SJSA1 (cell line): ENCODE measurements around the gene BMPER. TPM values are rescaled to one million over a fixed set of nuclear protein-coding genes. Genes with fewer than 3 reads are reported as not detected.

Source experiments
- DNase-seq, 2 experiments: peaks; one replicate each; pipeline ENCODE4 v3.0.0-alpha.2; 2015 to 2020; ENCODE audit warnings: low spot score in 2 of 2, low read depth in 1 of 2
- H3K27ac ChIP-seq: fragments of 250-450 bp; sonication (Bioruptor Pico); 2 replicates; pipeline ENCODE4 v1.5.1; 2020; ENCODE audit warnings: mild to moderate bottlenecking, moderate library complexity
- H3K27me3 ChIP-seq: fragments of 250-450 bp; sonication (Bioruptor Pico); replicated peaks from 2 replicates; pipeline ENCODE4 v1.5.1; 2020; ENCODE audit warnings: mild to moderate bottlenecking, moderate library complexity
- H3K36me3 ChIP-seq: fragments of 250-450 bp; sonication (Bioruptor Pico); 2 replicates; pipeline ENCODE4 v1.5.1; 2020; ENCODE audit warnings: mild to moderate bottlenecking
- H3K4me1 ChIP-seq: fragments of 250-450 bp; sonication (Bioruptor Pico); replicated peaks from 2 replicates; pipeline ENCODE4 v1.6.1; 2021; ENCODE audit warnings: mild to moderate bottlenecking
- H3K4me3 ChIP-seq: fragments of 250-450 bp; sonication (Bioruptor Pico); 2 replicates; pipeline ENCODE4 v1.5.1; 2020; ENCODE audit warnings: mild to moderate bottlenecking
- H3K9me3 ChIP-seq: fragments of 250-450 bp; sonication (Bioruptor Pico); replicated peaks from 2 replicates; pipeline ENCODE4 v1.5.1; 2020; ENCODE audit warnings: mild to moderate bottlenecking
- total RNA-seq: library from RNA; depleted of rRNA; stranded (reverse); fragments of >200 nt; shearing (Covaris generic); gene quantifications from 2 replicates; pipeline ENCODE4 v1.2.3, GENCODE V29; 2014

Gene BMPER
- total RNA-seq, 1 experiment from 2014 or later: 2.8 TPM

- no peaks in the 10 kb centered on the region for H3K9me3 ChIP-seq
- DNase-seq: no peak
- H3K27me3 ChIP-seq: no peaks in the 10 kb centered on the region
- no peak overlapping the region for H3K27ac ChIP-seq
- H3K4me3 ChIP-seq: no peak overlapping the region
- no peaks in the 10 kb centered on the region for H3K4me1 ChIP-seq
- H3K36me3 ChIP-seq: no peaks in the 10 kb centered on the region
Measured at GRCh38 chr7:33941418-33941817, 36.1 kb downstream of the BMPER start.

GRCh38 chr7:33946094-33946699 lies 40.9 kb downstream of the BMPER start:
- DNase-seq: no peak
- Histone ChIP-seq H3K9me3 (no peaks in the 10 kb centered on the region), H3K36me3 (no peaks in the 10 kb centered on the region), H3K4me1 (no peaks in the 10 kb centered on the region), H3K27ac (no peak overlapping the region), H3K27me3 (no peaks in the 10 kb centered on the region), H3K4me3 (no peak overlapping the region)

DNA sequence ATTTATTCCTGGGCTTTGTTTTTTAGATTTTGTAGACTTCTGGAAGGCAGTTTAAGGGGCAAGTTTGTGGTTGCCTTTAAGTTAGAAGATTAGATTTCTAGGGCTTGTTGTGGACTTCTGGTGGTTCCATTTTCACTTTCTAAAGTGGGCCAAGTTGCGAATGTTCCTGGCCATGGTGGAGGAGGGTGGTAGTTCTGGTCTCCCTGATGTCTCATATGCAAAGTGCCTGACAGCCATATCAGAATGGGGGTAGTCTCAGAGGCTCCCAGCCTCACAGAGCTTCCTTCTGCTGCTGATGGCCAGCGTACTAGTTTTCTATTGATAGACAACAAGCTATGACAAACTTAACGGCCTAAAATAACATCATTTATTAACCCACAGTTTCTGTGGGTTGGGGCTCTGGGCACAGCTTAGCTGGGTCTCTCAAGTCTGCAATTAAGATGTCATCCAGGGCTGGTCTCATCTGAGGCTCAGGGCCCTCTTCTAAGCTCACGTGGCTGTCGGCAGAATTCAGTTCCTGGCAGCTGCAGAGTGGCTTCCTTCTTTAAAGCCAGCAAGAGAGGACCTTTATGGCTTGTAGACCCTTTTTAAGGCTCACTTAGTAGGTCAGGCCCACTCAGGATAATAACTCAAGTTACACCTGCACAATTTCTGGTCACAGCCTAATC lies 44.8 kb downstream of the BMPER start:
- no peaks in the 10 kb centered on the region for H3K9me3 ChIP-seq
- no peaks in the 10 kb centered on the region for H3K27me3 ChIP-seq
- H3K4me3 ChIP-seq: no peak overlapping the region
- 0 out of 2 replicates have a peak, but pooled peaks cover 3% of the 10 kb centered on the region for H3K4me1 ChIP-seq
- no peak for DNase-seq
- no peaks in the 10 kb centered on the region for H3K36me3 ChIP-seq
- no peak overlapping the region for H3K27ac ChIP-seq

DNA sequence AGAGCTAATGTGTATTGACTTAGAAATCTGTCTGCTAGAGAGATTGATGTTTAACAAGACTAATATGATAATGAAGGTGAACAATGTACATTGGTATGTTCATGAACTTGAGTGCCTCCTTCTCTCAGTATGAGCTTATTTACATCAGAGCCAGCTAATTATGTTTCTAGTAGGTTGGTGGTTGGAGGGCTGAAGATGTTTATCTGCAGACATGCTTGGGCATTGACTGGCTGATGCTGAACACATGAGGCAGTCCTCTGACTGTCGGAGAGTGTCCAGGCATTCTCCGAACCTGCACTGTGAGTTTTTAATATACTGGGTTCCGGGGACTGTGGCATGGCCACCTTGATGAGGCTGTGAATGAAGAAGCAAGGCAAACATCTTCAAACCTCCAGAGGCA lies 47.5 kb downstream of the BMPER start:
- Histone ChIP-seq H3K4me3 (no peak overlapping the region), H3K4me1 (0 out of 2 replicates have a peak, but pooled peaks cover 3% of the 10 kb centered on the region), H3K27me3 (no peaks in the 10 kb centered on the region), H3K9me3 (no peaks in the 10 kb centered on the region), H3K27ac (no peak overlapping the region), H3K36me3 (no peaks in the 10 kb centered on the region)
- peak in 1 of 2 experiments; percentile 8 for DNase-seq

- H3K27ac ChIP-seq: no peak overlapping the region
- DNase-seq: no peak
- H3K36me3 ChIP-seq: no peaks in the 10 kb centered on the region
- no peaks in the 10 kb centered on the region for H3K27me3 ChIP-seq
- no peaks in the 10 kb centered on the region for H3K9me3 ChIP-seq
- H3K4me3 ChIP-seq: no peak overlapping the region
- no peaks in the 10 kb centered on the region for H3K4me1 ChIP-seq
Measured at GRCh38 chr7:33958104-33958503, 52.8 kb downstream of the BMPER start.

DNA sequence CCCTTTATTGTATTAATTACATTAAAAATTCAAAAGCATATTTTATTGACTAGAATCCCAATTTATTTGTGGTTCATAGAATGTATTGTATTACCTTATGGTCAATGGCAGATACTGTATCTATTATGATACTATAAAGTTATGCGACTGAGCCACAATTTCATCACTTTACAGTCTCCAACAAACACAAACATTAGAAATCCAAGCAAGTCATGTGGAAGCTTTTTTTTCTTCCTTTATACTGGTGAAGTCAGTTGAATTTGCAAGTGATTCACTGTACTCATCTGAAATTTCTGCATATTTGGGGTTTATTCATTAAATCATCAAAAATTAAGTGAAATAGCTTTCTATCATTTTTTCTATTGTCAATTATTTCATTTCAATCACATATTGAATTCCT lies 54.3 kb downstream of the BMPER start:
- Histone ChIP-seq H3K36me3 (no peaks in the 10 kb centered on the region), H3K4me1 (no peaks in the 10 kb centered on the region), H3K27ac (no peak overlapping the region), H3K4me3 (no peak overlapping the region), H3K9me3 (no peaks in the 10 kb centered on the region), H3K27me3 (no peaks in the 10 kb centered on the region)
- no peak for DNase-seq

GRCh38 chr7:33961948-33962347 lies 56.6 kb downstream of the BMPER start:
- H3K27me3 ChIP-seq: no peaks in the 10 kb centered on the region
- H3K27ac ChIP-seq: no peak overlapping the region
- no peaks in the 10 kb centered on the region for H3K9me3 ChIP-seq
- no peak overlapping the region for H3K4me3 ChIP-seq
- no peaks in the 10 kb centered on the region for H3K36me3 ChIP-seq
- DNase-seq: no peak
- H3K4me1 ChIP-seq: no peaks in the 10 kb centered on the region

GRCh38 chr7:33964417-33965182 lies 59.3 kb downstream of the BMPER start:
- Histone ChIP-seq H3K27me3 (no peaks in the 10 kb centered on the region), H3K36me3 (no peaks in the 10 kb centered on the region), H3K4me1 (no peaks in the 10 kb centered on the region), H3K9me3 (no peaks in the 10 kb centered on the region), H3K4me3 (no peak overlapping the region), H3K27ac (no peak overlapping the region)
- no peak for DNase-seq

DNA sequence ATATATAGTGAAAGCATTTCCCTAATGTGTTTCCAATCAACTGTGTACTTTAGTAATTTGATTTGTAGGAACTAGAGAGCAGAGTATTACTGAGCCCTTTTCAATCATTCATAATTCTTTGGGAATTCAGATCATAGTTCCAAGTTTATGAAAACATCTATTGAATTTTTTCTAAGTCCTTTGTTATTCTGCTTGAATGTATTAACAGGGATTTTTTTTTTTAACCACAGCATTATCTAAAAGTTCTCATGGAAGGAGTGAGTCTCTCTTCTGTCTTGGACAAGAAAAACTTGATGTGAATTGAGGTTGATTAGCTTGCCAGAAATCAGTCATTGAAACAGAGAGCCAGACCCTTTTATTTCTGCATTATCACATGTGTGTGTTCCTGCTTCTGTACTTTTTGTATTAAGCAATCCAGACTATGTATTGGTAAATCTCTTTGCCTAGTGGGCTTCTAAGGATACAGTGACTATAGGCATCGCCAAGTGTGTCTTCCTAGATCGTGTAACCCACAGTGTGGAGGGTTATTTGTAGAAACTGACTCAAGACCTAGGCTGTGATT lies 59.9 kb downstream of the BMPER start:
- no peaks in the 10 kb centered on the region for H3K4me1 ChIP-seq
- H3K4me3 ChIP-seq: no peak overlapping the region
- no peaks in the 10 kb centered on the region for H3K27me3 ChIP-seq
- no peaks in the 10 kb centered on the region for H3K36me3 ChIP-seq
- no peak for DNase-seq
- no peaks in the 10 kb centered on the region for H3K9me3 ChIP-seq
- no peak overlapping the region for H3K27ac ChIP-seq

DNA sequence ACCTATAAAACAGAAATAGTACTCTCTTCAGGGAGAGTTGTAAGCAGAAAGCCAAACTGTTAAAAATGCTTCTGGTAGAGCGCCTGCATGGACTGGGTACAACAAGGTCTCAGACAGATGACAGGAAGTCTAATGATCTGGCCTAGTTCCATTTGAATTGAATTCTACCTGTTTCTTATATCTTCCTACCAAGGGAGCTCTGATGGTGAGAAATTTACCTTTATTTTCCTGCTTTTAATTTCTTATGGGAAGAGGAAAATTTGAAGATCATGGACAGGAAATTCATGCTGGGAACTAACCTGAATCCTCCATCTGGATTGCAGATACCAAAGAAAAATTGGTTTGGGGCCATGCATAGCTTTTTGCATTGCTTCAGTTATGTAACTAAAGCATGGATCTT lies 63.3 kb downstream of the BMPER start:
- Histone ChIP-seq H3K9me3 (no peaks in the 10 kb centered on the region), H3K4me1 (peaks cover 5% of the 10 kb centered on the region), H3K27me3 (no peaks in the 10 kb centered on the region), H3K4me3 (no peak overlapping the region), H3K36me3 (no peaks in the 10 kb centered on the region), H3K27ac (no peak overlapping the region)
- DNase-seq: no peak

DNA sequence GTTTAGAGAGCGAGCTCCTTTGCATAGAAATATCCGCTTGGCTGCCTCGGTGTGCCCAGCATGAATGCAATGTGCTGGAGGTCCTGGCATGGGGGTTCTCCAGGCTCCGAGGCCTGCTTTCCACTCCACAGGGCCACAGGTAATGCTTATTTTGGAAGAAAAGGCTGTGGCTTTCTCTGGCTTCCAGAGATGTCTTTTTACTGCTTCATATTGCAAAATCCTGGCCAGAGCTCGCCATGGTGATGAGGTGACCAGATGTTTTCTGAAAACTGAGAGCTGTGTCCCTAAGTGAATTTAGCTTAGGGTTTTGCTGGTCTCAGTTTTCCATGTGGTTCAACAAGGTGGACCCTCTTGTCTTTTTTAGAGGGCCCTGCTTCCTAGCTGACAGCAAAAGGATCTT lies 65.2 kb downstream of the BMPER start:
- Histone ChIP-seq H3K27ac (no peak overlapping the region), H3K4me3 (no peak overlapping the region), H3K27me3 (no peaks in the 10 kb centered on the region), H3K9me3 (no peaks in the 10 kb centered on the region), H3K36me3 (no peaks in the 10 kb centered on the region), H3K4me1 (peaks cover 8% of the 10 kb centered on the region)
- DNase-seq: no peak

- no peaks in the 10 kb centered on the region for H3K9me3 ChIP-seq
- H3K4me3 ChIP-seq: no peak overlapping the region
- DNase-seq: no peak
- H3K27me3 ChIP-seq: no peaks in the 10 kb centered on the region
- no peak overlapping the region for H3K27ac ChIP-seq
- peaks cover 8% of the 10 kb centered on the region for H3K4me1 ChIP-seq
- H3K36me3 ChIP-seq: no peaks in the 10 kb centered on the region
Measured at GRCh38 chr7:33971106-33971505, 65.8 kb downstream of the BMPER start.

- DNase-seq: no peak
- no peaks in the 10 kb centered on the region for H3K27me3 ChIP-seq
- H3K36me3 ChIP-seq: no peaks in the 10 kb centered on the region
- H3K9me3 ChIP-seq: no peaks in the 10 kb centered on the region
- H3K4me3 ChIP-seq: no peak overlapping the region
- H3K4me1 ChIP-seq: peaks cover 8% of the 10 kb centered on the region
- no peak overlapping the region for H3K27ac ChIP-seq
Measured at GRCh38 chr7:33973231-33974015, 68.1 kb downstream of the BMPER start.
